ENCODE measurements around the gene SLC9A5. TPM values are rescaled to one million over a fixed set of nuclear protein-coding genes. Genes with fewer than 3 reads are reported as not detected.

The SLC9A5 gene
- polyA plus RNA-seq, 1 donor (not counting 4 experiments of a cell fraction or from before 2014, with no cell fraction given) = 0.51 TPM

DNA sequence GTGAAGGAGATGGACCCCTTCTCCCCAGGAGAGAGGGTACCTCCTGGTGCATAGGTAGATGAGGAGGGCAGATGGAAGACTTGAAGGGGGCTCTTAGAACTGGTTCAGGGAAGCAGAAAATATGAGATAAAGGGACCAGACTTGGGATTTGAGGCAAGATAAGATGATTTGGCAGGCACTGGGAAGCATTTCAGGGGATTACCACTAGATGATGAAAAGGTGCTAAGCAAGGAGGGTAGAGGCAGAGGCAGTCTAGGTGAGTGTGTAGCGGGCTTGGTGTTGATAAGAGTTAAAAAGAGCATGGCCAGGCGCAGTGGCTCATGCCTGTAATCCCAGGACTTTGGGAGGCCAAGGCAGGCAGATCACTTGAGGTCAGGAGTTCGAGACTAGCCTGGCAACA lies 14.4 kb downstream of the SLC9A5 start:
- H3K9ac ChIP-seq (ENCODE audit: control insufficient read depth, extremely low read depth, insufficient read depth, low read length) = no peak overlapping the region
- H3K4me2 ChIP-seq (ENCODE audit: control insufficient read depth, extremely low read depth, insufficient read depth, low read depth, low read length) = no peak overlapping the region
- dilution Hi-C loops (cut with MboI; ENCODE audit: extremely low pct_ligation_motif_present, low sequenced_read_pairs) = no loop called here
- H3K9me3 ChIP-seq (ENCODE audit: control insufficient read depth, low read depth, low read length) = no peaks in the 10 kb centered on the region
- no peak for FAIRE-seq
- H3K4me1 ChIP-seq (ENCODE audit: control insufficient read depth, extremely low read depth, insufficient read depth, low read length) = no peaks in the 10 kb centered on the region
- H3K36me3 ChIP-seq (ENCODE audit: control insufficient read depth in 2 of 2, extremely low read depth in 1 of 2, insufficient read depth in 2 of 2, low read length in 2 of 2) = no peaks in the 10 kb centered on the region
- no peak overlapping the region for H2AFZ ChIP-seq (ENCODE audit: control insufficient read depth, low read length)
- no peaks in the 10 kb centered on the region for H4K20me1 ChIP-seq (ENCODE audit: control insufficient read depth, extremely low read depth, insufficient read depth, low read length)
- H3K79me2 ChIP-seq (ENCODE audit: control insufficient read depth, insufficient read depth, low read length) = no peaks in the 10 kb centered on the region
- H3K27me3 ChIP-seq (ENCODE audit: control insufficient read depth, extremely low read depth, insufficient read depth, low read length) = peaks cover 24% of the 10 kb centered on the region
- H3K9me1 ChIP-seq (ENCODE audit: control insufficient read depth, extremely low read depth, insufficient read depth, low read length) = no peaks in the 10 kb centered on the region
- no peak overlapping the region for H3K4me3 ChIP-seq (ENCODE audit: control insufficient read depth in 2 of 3, extremely low read depth in 1 of 3, insufficient read depth in 2 of 3, low read depth in 1 of 3, low read length in 3 of 3)
- no peak for DNase-seq (ENCODE audit: low read depth, low spot score)
- TF ChIP-seq, protein P1, sequence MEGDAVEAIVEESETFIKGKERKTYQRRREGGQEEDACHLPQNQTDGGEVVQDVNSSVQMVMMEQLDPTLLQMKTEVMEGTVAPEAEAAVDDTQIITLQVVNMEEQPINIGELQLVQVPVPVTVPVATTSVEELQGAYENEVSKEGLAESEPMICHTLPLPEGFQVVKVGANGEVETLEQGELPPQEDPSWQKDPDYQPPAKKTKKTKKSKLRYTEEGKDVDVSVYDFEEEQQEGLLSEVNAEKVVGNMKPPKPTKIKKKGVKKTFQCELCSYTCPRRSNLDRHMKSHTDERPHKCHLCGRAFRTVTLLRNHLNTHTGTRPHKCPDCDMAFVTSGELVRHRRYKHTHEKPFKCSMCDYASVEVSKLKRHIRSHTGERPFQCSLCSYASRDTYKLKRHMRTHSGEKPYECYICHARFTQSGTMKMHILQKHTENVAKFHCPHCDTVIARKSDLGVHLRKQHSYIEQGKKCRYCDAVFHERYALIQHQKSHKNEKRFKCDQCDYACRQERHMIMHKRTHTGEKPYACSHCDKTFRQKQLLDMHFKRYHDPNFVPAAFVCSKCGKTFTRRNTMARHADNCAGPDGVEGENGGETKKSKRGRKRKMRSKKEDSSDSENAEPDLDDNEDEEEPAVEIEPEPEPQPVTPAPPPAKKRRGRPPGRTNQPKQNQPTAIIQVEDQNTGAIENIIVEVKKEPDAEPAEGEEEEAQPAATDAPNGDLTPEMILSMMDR (optimal IDR thresholded peaks at IDR 0.05 in 1 of 3, IDR thresholded peaks at IDR 0.05 in 1 of 3, conservative IDR thresholded peaks at IDR 0.05 in 1 of 3; ENCODE audit: extremely low read depth in 1 of 3, insufficient read depth in 2 of 3, low read length in 3 of 3) = no peak
- TF ChIP-seq EZH2 (IDR thresholded peaks at IDR 0.05; ENCODE audit: low read length) = peak; percentile 37
- H3K27ac ChIP-seq (ENCODE audit: control insufficient read depth, insufficient read depth, low read length) = no peak overlapping the region

DNA sequence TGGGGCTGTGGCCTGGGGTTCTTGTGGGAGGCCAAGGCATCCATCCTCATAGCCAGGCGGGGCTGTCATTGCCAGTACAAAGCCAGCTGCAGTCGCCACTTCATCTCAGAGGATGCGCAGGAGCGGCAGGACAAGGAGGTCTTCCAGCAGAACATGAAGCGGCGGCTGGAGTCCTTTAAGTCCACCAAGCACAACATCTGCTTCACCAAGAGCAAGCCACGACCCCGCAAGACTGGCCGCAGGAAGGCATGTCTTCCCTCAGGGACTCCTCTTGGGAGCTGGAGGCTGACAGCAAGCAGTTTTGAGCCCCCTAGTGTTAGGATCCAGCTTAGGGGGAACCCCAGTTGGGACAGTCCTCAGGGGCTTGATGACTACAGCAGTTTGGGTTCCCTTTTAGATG lies 15.5 kb downstream of the SLC9A5 start:
- no peaks in the 10 kb centered on the region for H3K9me1 ChIP-seq (ENCODE audit: control insufficient read depth, extremely low read depth, insufficient read depth, low read length)
- H3K9ac ChIP-seq (ENCODE audit: control insufficient read depth, extremely low read depth, insufficient read depth, low read length) = no peak overlapping the region
- DNase-seq (ENCODE audit: low read depth, low spot score) = no peak
- H3K79me2 ChIP-seq (ENCODE audit: control insufficient read depth, insufficient read depth, low read length) = no peaks in the 10 kb centered on the region
- no peaks in the 10 kb centered on the region for H4K20me1 ChIP-seq (ENCODE audit: control insufficient read depth, extremely low read depth, insufficient read depth, low read length)
- dilution Hi-C loops (cut with MboI; ENCODE audit: extremely low pct_ligation_motif_present, low sequenced_read_pairs) = no loop called here
- TF ChIP-seq, protein P1 (optimal IDR thresholded peaks at IDR 0.05 in 1 of 3, IDR thresholded peaks at IDR 0.05 in 1 of 3, conservative IDR thresholded peaks at IDR 0.05 in 1 of 3; ENCODE audit: extremely low read depth in 1 of 3, insufficient read depth in 2 of 3, low read length in 3 of 3) = peak in 1 of 3 experiments; percentile 5
- TF ChIP-seq EZH2 (IDR thresholded peaks at IDR 0.05; ENCODE audit: low read length) = no peak
- no peaks in the 10 kb centered on the region for H3K9me3 ChIP-seq (ENCODE audit: control insufficient read depth, low read depth, low read length)
- H3K4me1 ChIP-seq (ENCODE audit: control insufficient read depth, extremely low read depth, insufficient read depth, low read length) = no peaks in the 10 kb centered on the region
- H3K27ac ChIP-seq (ENCODE audit: control insufficient read depth, insufficient read depth, low read length) = no peak overlapping the region
- H2AFZ ChIP-seq (ENCODE audit: control insufficient read depth, low read length) = no peak overlapping the region
- H3K36me3 ChIP-seq (ENCODE audit: control insufficient read depth in 2 of 2, extremely low read depth in 1 of 2, insufficient read depth in 2 of 2, low read length in 2 of 2) = no peaks in the 10 kb centered on the region
- H3K4me3 ChIP-seq (ENCODE audit: control insufficient read depth in 2 of 3, extremely low read depth in 1 of 3, insufficient read depth in 2 of 3, low read depth in 1 of 3, low read length in 3 of 3) = no peak overlapping the region
- peaks cover 24% of the 10 kb centered on the region for H3K27me3 ChIP-seq (ENCODE audit: control insufficient read depth, extremely low read depth, insufficient read depth, low read length)
- no peak overlapping the region for H3K4me2 ChIP-seq (ENCODE audit: control insufficient read depth, extremely low read depth, insufficient read depth, low read depth, low read length)
- FAIRE-seq = no peak
